Tibial nerve (tissue), 3 donors: Measurements from ENCODE around the gene UPF1.

Experiments
- POLR2A ChIP-seq, 2 donors: fragments of 450-650 bp; IDR thresholded peaks; one replicate each; pipeline ENCODE4 v1.6.1; 2017; ENCODE audit warnings: antibody characterized with exemption in 2 of 2, mild to moderate bottlenecking in 2 of 2, moderate library complexity in 2 of 2
- TF ChIP-seq, protein P1 (sequence below), 5 experiments: fragments of 200-600 bp in 3 of 5; fragments of 450-650 bp in 2 of 5; sonication (generic) in 3 of 5; IDR thresholded peaks; one replicate each; pipeline ENCODE4 v1.5.1; 2016 to 2019; ENCODE audit warnings: antibody characterized with exemption in 5 of 5, mild to moderate bottlenecking in 3 of 5, moderate library complexity in 2 of 5

DNA sequence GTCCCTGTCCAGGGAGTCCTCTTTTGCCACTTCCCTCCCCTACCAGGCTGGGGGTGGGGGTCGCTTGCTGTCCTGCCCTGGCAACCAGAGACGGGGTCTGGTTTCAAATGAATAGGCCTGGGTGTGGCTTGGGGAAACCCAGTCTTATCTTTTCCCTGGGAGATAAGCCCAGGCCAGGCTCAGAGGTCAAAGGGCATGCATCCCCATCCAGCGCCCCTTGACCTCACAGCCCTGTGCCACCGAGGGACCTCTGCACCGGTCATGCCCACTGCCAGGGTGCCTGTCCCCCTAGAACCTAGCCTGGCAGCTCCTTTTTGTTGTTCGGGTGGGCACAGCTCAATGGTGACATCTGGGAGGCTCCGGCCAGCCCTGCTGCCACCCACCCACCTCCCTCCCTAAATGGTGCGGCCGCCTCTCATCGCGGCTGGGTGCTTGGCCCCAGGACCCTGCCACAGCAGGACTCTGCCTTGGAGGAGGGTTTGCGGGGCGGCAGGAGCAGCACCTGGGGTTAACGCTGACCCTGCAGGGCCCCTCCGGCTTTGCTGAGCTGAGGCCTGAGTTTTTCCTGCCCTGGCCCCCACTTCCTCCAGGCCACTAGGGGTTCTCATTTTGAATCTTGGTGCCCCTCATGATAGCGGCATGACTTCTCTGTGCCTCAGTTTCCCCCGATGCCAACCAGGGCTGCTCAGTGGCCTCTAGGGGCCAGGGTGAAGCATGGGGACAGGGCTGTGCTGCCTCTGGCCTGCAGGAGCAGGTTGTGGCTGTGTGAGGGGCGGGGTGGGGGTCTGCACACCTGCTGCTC, 67.0 kb downstream of the UPF1 start:
- TF ChIP-seq POLR2A (IDR thresholded peaks at IDR 0.05), result no peak
- TF ChIP-seq, protein P1, sequence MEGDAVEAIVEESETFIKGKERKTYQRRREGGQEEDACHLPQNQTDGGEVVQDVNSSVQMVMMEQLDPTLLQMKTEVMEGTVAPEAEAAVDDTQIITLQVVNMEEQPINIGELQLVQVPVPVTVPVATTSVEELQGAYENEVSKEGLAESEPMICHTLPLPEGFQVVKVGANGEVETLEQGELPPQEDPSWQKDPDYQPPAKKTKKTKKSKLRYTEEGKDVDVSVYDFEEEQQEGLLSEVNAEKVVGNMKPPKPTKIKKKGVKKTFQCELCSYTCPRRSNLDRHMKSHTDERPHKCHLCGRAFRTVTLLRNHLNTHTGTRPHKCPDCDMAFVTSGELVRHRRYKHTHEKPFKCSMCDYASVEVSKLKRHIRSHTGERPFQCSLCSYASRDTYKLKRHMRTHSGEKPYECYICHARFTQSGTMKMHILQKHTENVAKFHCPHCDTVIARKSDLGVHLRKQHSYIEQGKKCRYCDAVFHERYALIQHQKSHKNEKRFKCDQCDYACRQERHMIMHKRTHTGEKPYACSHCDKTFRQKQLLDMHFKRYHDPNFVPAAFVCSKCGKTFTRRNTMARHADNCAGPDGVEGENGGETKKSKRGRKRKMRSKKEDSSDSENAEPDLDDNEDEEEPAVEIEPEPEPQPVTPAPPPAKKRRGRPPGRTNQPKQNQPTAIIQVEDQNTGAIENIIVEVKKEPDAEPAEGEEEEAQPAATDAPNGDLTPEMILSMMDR (IDR thresholded peaks at IDR 0.05), result no peak
